GM19328 (cell line): ENCODE measurements around the gene TRIM62.

Experiments used
- ATAC-seq: cut with Tn5 transposase; IDR thresholded peaks from one replicate; pipeline ENCODE4 v1.9.1; 2021; ENCODE audit warnings: mild to moderate bottlenecking, moderate library complexity; ENCODE audit not compliant: unreplicated experiment

Gene TRIM62

GRCh38 chr1:33181921-33182341 is at the start of gene TRIM62:
TRIM62 (minus strand) TSS chr1:33182043; CDS start chr1:33181432, 611 bp downstream.
- no peak for ATAC-seq

GRCh38 chr1:33231166-33231565 is 49.3 kb upstream of the TRIM62 start:
- no peak for ATAC-seq

- no peak for ATAC-seq
These were observed 47.2 kb upstream of the TRIM62 start for GRCh38 chr1:33228935-33229487.

GRCh38 chr1:33225586-33225985 is 43.7 kb upstream of the TRIM62 start:
- ATAC-seq = no peak

- ATAC-seq = no peak
These were observed 42.4 kb upstream of the TRIM62 start for GRCh38 chr1:33224166-33224707.

GRCh38 chr1:33222381-33222780 is 40.5 kb upstream of the TRIM62 start:
- no peak for ATAC-seq

- no peak for ATAC-seq
These were observed 39.5 kb upstream of the TRIM62 start for GRCh38 chr1:33221385-33221758.

GRCh38 chr1:33220676-33221384 is 39.0 kb upstream of the TRIM62 start:
- no peak for ATAC-seq

- no peak for ATAC-seq
These were observed 38.2 kb upstream of the TRIM62 start for GRCh38 chr1:33219886-33220661.

- ATAC-seq = no peak
These were observed 30.1 kb upstream of the TRIM62 start for GRCh38 chr1:33211972-33212371.

GRCh38 chr1:33206340-33206739 is 24.5 kb upstream of the TRIM62 start:
- no peak for ATAC-seq

- ATAC-seq = no peak
These were observed 13.7 kb upstream of the TRIM62 start for GRCh38 chr1:33195556-33195955.

GRCh38 chr1:33191731-33192275 is 10.0 kb upstream of the TRIM62 start:
- ATAC-seq = no peak

- ATAC-seq = no peak
These were observed 8.9 kb upstream of the TRIM62 start for GRCh38 chr1:33190701-33191100.

GRCh38 chr1:33188572-33189275 is 6.9 kb upstream of the TRIM62 start:
- ATAC-seq = no peak

- ATAC-seq = no peak
These were observed 5.1 kb upstream of the TRIM62 start for GRCh38 chr1:33186936-33187335.

- ATAC-seq = no peak
These were observed 3.7 kb upstream of the TRIM62 start for GRCh38 chr1:33185541-33185940.

- no peak for ATAC-seq
These were observed 1.5 kb upstream of the TRIM62 start for GRCh38 chr1:33183306-33183705.

- ATAC-seq = no peak
These were observed 1.1 kb upstream of the TRIM62 start for GRCh38 chr1:33182896-33183295.

GRCh38 chr1:33182401-33182841 is 578 bp upstream of the TRIM62 start:
- no peak for ATAC-seq
